HG03060 (cell line): ENCODE data around the gene NEUROG3.

ENCODE experiments used
- ATAC-seq: cut with Tn5 transposase; IDR thresholded peaks from one replicate; pipeline ENCODE4 v1.9.1; 2021; ENCODE audit warnings: low read depth, moderate number of reproducible peaks; ENCODE audit not compliant: unreplicated experiment

Gene NEUROG3, protein sequence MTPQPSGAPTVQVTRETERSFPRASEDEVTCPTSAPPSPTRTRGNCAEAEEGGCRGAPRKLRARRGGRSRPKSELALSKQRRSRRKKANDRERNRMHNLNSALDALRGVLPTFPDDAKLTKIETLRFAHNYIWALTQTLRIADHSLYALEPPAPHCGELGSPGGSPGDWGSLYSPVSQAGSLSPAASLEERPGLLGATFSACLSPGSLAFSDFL

DNA sequence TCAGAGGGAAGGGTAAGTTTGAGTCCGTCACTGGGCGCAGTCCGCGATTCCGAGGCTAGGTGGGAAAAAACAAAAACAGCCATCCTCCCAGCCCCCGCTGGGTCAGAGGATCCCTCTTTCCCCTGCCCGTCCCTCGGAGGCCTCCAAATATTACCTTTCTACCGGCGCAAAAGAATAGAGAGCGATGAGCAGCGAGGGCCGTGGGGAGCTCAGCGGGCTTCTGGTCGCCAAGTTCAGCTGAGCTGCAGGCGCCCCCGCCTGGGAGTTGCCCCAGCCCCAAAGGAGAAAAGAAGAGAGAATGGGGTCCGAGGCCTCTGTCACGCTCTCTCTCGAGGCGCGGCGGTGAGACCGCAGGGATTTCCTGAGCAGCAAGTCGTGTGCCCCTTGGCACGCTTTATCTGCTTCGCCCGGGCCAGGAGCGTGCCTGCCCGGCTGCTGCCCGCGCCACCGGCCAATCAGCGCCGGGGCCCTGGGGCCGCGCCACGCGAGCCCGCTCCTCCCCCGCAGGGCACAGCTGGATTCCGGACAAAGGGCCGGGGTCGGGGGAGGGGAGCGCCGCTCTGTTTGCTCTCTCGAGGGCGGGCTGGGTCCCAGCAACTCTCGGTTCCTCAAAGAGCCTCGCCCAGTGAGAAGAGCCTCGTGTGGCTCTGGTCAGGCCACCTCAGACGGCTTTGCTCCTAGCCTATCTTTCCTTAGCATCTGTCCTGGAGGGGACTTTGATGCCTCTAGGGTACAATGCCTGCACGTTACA, at the start of gene NEUROG3:
Gene NEUROG3, minus strand, starts transcription at position 367 of the 751 bp plus-strand sequence. CDS start 379 bp downstream, outside the sequence.
- ATAC-seq = no peak

DNA sequence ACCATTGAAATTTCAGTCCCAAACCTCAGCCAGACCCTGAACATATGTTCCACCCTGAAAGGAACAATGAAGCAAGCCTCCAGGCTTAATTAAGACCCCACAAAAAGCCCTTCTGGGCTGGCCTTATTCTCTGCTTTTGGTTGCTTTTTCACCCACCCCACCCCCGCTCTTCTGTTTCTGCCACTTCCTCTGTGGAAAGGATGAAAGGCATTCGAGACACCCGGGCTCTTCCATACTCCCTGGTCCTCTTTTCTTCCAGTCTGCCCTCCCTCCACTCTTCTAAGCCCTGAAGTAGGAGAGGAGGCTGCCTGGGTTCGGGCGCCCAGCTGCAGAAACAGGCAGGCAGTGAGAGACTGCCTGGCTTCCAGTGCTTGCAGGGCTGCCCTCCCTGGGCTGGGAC, 47.4 kb upstream of the NEUROG3 start:
- ATAC-seq = no peak

DNA sequence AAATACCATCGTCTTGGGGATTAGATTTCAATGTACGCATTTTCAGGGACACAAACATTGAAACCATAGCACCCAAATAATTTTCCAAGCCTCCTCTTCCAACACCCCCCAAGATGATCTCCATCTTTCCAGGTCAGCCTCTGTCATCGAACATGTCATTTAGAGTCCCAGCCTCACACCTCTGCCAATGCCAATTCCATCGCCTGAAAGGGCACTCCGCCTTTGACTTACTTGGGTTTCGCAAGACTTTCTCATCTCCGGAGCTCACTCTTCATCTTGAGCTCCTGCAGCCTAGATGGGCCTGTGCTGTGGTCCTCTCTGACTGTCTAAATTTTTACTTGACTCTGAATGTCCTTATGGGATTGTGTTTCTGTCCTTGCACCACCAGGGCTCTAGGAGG, 46.4 kb upstream of the NEUROG3 start:
- no peak for ATAC-seq

DNA sequence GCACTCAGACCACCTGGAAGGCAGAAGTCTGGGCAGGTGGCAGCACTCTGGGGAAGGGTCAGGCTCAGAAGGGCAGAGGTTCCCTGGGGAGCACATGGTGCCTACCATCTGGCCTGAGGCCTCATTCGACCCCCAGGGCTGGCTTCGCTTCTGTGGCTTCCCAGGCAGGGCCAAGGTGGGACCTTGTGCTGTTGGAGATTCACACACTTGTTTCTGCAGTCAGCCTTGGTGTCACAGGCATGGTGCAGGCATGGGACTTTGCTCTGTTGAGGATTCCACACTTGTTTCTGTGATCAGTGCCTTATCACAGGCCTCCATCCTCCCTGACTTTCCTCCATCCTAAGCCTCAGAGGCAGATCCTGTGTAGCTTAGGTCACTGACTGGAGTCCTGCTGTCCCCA, 45.5 kb upstream of the NEUROG3 start:
- no peak for ATAC-seq

DNA sequence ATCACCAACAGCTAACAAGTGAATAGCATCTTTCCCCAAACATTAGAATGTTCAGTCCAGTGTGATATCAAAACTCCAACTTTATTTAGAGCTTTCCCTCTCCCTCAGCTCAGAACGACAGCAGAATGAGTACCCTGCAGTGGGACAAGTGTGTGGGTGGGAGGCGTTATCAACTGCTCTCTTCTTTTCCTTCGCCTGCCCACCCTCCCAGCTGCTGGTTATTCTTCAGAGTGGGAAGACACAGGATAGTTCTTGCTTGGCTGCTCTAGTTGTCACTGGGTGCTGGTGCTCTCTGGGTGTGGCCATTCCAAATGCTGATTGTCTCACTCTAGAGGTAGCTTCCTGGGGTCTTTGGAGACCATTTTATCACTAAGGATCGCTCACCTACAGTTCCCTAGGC, 43.1 kb upstream of the NEUROG3 start:
- ATAC-seq = no peak

DNA sequence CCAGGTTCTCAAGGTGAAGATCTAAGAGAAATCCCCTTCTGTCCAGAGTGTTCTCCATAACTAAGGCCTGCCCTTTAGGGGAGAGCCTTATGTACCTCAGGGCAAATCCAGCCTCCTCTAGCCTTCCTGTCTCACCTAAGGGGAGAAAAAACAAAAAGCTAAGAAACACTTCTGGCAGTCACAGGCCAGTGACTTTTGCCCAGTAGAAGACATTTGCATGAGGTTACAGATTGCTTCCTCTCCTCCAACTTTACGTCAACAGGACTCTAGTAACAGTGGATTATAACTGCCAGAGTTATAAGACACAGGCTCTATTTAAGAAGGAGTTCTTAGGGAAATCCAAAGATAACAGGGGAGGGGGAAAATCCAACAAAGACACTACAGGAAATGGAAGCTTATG, 40.9 kb upstream of the NEUROG3 start:
- no peak for ATAC-seq

DNA sequence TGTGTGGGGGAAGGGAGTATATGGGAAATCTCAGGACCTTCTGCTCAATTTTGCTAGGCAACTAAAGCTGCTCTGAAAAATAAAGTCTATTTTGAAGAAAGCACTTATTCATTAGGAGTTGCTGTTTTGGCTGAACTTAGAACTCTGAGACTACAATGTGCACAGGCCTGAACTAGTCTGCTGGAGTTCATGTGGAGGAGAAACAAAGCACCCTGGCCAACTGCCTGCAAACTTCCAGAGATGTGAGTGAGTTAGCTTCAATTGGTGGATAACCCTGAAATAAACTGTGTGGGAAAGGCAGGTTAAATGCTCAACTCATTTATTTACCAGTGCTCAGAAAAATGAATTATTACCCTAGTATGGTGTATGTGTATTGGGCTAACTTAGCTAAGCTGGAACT, 39.5 kb upstream of the NEUROG3 start:
- ATAC-seq = no peak

DNA sequence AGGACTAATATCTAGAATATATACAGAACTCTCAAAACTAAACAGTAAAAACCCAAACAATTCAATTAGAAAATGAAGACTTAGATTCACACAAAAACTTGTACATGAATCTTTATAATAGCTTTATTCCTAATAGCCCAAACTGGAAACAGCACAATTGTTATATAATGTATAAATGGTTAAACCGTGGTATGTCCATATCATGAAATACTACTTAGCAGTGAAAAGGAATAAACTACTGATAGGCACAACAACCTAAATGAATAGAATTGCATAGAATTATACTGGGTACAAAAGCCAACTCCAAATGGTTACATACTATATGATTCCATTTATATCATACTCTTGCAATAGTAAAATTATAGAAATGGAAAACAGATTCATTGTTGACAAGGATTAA, 35.9 kb upstream of the NEUROG3 start:
- no peak for ATAC-seq

DNA sequence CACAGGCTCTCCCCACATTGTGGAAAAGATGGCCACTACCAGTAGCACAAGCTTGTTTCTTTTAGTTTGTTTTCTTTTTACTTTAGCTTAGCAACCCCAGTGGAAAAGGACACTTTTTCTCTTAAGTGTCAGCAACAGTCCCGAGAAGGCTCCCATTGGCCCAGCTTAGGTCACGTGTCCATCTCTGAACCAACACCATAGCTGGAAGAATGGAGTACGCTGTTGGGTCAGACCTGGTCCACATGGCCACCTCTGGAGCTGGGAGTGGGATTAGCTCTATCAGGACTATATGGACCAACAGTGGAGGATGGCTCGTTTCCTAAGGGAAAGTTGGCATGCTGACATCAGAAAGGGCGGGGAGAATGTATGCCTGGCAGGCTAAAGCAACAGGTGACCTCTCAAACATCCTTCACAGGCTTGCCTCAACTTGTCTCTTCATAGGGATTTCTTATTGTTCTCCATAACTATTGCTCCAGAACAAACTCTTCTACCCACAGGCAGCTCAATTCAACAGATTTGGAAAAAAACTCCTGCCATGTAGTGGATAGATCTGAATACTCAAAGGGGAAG, 27.6 kb upstream of the NEUROG3 start:
- ATAC-seq = no peak

DNA sequence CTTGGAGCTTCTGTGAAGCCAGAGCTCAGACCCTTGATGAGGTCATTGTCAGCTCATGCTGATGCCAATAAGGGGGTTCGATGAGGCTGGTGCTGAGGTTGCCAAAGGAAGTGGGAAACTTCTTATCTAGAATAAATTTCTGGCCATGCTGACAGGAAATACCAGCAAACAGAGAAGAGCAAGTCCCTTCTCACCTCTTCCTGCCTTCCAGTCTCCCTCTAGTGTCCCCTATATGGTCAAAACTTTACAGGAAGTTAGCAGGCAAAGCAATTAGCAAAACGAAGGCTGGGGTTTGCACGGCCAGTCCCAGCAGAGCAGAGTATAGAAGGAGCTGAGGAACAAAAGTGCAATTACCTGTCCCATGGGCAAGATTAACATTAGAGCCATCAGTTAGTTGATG, 15.1 kb upstream of the NEUROG3 start:
- no peak for ATAC-seq

DNA sequence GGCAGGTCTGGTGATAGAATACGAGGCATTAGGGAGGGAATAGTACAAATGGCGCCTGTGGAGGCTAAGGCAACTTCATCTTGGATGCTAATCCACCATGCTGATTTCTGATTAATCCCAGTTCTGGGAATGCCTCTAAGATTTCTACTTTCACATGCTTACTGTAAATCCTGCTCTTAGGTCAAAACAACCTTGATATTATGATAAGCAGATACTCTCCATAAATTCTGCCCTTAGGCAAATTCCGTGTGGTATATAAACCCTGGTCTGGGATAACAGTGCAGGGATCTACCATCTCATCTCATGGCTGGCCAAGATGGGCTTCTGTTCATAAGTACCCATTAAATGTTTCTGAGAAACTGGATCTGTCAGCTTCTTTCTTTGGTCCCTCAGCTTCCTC, 11.4 kb upstream of the NEUROG3 start:
- ATAC-seq = no peak

DNA sequence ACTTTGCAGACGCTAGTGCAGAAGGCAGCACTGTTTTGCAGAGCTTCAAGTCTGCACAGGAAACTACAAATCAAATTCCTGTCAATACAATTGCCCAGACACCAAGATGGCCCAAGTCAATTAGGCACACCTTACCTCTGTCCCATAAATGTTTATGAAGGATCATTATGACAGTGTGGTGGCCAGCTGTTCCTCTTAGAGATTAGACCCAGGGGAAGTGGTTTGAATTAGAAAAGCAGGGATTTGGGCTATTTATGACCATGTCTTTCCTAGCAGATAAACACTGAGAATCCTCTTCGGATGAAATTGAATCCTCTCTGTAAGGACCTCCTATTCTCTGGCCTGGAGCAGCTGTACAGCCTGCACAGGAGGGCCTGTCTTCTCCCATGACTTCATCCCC, 9.9 kb upstream of the NEUROG3 start:
- ATAC-seq = no peak

DNA sequence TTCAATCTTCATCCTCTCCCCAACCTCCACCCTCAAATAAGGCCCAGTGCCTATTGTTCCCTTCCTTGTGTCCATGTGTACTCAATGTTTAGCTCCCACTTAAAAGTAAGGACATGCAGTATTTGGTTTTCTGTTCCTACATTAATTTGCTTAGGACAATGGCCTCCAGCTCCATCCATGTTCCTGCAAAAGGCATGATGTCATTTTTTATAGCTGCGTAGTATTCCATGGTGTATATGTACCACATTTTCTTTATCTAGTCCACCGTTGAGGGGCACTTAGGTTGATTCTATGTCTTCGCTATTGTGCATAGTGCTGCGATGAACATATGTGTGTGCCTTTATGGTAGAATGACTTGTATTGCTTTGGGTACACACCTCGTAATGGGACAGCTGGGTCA, 7.2 kb upstream of the NEUROG3 start:
- ATAC-seq = no peak

DNA sequence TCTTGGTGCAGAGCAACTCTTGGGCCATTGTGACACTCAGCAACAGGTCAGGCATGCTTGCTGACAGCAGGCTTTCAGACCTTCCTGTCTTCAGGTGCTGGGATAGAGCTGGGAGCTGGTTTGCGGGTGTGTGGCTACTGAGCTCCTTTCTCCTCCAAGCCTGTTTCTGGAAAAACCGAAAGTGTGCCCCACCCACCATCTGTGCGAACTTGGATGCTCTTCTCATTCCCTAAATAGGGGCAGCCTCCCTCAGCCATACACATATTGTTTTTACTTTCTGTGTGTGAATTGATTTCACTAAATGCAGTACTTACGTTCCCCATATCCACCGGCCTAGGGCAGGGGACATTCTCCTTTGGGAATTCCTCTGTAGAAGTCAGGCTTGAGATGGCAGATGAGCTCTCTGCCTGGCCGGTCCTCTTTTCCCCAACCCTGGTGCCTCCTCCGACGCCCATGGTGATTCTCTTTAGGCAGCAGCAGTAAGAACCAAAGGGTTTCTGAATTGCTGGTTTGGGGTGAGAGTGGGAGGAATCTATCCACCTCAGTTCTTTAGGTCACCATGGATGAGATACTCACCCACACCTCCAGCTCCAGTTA, 6.3 kb upstream of the NEUROG3 start:
- ATAC-seq = no peak

DNA sequence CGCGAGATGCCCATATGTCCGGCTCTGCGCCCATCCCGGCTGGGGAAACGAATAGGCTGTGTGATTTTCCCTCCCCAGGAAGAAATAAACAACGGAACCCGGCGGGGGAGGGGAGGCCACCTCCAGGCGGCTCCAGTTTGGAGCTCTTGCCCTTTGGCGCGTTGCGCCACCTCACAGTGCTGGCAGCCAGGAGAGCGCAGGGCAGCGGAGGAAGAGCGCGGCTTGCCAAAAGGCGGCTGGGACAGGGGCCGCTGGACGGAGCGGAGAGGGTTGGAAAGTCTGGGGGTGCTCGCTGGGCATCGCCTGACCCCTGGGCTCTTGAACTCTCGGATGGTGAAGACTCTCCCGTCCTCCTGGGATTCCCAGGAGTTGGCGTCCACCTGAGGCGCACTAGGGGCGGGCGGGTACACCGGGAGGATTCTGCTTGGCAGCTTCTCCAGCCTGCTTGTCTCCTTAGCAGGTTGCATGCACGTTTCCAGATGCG, 5.3 kb upstream of the NEUROG3 start:
- ATAC-seq = no peak

DNA sequence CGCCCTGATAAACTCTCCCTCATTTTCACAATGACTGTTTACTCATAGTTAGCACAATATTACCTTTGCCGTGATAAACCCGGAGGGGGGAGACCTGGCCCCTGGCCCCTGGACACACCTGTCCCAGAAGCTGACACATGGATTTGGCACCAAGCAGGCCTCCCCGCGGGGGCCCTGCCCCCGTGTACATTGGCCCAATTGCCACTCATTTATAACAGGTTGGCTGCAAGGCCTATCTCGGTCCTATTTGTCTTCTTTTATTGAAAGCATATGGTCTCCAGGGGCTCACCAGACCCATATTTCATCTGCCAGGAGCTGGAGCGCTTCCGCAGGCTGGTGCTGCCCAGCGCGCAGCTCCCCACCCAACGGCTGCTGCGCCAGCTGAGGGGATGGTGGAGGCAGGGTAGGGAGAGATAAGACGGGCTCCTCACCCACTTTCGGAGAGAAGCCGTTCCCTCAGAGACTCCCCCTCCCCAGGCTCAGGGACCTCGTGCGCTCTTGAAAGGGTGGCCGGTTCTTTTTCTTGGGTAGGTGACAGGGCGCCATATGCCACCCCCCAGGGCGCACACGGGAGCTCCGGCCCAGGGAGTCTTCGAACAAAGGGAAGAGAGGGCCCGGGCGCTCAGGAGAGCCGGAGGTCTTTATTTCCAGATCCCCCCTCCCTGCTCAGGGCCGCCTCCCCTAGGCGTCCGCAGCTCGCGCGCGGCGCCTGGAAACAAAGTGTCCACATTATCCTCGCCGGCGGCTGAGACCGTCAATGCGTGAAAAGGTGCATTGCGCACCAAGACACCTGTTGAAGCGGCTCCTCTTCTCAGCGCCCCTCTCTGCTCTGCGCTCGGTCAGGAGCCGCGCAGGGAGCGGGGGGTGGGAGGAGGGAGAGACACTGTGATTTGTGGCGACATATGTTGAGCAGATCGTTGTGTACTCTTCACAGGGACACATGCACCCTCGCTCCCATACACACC, 4.3 kb upstream of the NEUROG3 start:
- ATAC-seq = no peak

DNA sequence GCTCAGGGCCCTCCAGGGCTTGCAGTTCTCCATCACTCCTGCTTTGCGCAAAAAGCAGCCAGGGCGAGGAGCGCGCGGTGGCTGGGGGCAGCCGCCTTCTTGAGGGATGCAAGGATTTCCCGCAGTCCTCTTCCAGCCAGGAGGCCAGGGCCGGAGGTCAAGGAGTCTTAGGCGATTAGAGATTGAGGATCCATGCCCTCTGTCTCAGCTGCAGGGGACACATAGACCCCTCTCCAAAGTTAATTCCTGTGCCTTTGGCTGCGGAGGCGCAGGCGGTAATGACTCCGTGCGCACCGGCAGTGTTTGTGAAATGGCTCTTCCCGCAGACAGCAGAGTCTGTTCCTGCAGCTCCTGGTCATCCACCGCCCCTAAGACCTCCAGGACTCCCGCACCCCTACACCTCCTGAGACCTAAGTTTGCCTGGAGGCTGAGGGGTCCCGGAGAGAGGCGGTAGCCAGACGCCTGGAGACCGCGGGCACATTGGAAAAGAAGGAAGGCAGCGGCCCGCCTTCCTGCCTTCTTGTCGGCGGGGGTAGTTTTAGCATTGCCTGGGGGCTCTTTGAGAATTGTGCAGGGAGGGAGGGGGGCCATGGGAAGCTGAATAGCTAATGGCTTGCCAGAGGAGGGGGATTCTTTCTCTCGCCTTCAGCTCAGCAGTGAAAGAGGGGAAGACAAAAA, 3.3 kb upstream of the NEUROG3 start:
- ATAC-seq = no peak

DNA sequence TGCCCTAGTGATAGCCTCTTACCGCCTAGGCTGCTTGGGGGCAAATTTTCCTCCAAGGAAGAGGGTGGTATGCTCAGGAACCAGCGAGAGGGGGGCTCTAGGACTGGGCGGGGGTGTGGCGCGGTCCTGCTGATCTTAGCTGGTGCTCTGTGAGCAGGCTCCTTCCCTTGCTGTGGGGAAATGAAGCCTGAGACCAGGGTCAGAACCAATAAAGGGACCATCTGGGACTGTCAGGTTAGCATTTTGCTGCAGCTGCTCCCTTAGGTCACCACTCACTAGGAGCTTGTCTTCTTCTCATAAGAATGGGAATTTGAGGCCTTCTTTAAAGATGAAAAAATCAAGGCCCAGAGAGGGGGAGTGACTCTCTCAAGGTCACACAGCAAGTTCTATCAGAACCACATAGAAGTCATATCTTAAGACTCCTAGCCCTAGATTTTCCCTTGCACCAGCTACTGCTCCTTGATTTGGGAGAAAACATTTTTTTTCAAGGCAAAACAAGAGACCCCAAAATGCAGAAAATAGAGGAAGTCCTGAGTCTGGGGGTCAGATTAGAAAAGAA, 2.0 kb upstream of the NEUROG3 start:
- no peak for ATAC-seq

DNA sequence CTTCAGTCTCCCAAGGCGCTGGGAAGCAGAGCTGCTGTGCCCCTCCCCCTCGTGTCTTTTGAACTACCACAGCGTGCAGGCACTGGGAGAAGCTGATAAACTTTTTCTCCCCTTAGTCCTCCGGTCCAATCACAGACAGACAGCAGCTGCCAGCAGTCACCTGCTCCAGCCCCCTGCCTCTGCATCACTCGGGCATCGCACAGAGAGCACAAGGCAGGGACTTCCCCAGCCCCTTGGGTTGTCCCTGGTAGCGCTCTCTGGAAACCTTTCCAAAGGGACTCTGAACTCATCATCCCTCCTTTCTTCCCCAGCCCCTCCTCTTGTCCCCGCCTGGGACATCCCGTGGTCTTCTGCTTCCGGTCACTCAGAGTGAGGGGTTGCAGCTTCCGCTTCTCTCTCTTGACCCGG, 1.4 kb upstream of the NEUROG3 start:
- no peak for ATAC-seq
